Measurements from ENCODE around the gene DDX53. TPM values are rescaled to one million over a fixed set of nuclear protein-coding genes. Genes with fewer than 3 reads are reported as not detected.

Gene DDX53
- total RNA-seq, 1 donor from 2014 or later, result not detected

- TF ChIP-seq CTCF (IDR thresholded peaks at IDR 0.05; ENCODE audit: unreplicated experiment), result peak; percentile 68
- no peak overlapping the region for H3K27ac Mint-ChIP-seq
- no peaks in the 10 kb centered on the region for H3K9me3 Mint-ChIP-seq (ENCODE audit: low read depth)
- no peaks in the 10 kb centered on the region for H3K4me1 Mint-ChIP-seq (ENCODE audit: low read depth)
- H3K27me3 Mint-ChIP-seq, result no peaks in the 10 kb centered on the region
- DNase-seq (ENCODE audit: low spot score, unreplicated experiment), result no peak
- H3K36me3 Mint-ChIP-seq (ENCODE audit: insufficient read depth), result no peaks in the 10 kb centered on the region
- H3K4me3 Mint-ChIP-seq (ENCODE audit: low read depth), result no peak overlapping the region
These were observed 8.8 kb downstream of the DDX53 start for GRCh38 chrX:23008431-23009099.

GRCh38 chrX:23012162-23012561 lies 12.4 kb downstream of the DDX53 start:
- H3K4me1 Mint-ChIP-seq (ENCODE audit: low read depth), result no peaks in the 10 kb centered on the region
- no peak overlapping the region for H3K4me3 Mint-ChIP-seq (ENCODE audit: low read depth)
- no peaks in the 10 kb centered on the region for H3K9me3 Mint-ChIP-seq (ENCODE audit: low read depth)
- no peaks in the 10 kb centered on the region for H3K27me3 Mint-ChIP-seq
- no peaks in the 10 kb centered on the region for H3K36me3 Mint-ChIP-seq (ENCODE audit: insufficient read depth)
- H3K27ac Mint-ChIP-seq, result no peak overlapping the region
- no peak for DNase-seq (ENCODE audit: low spot score, unreplicated experiment)
- no peak for TF ChIP-seq CTCF (IDR thresholded peaks at IDR 0.05; ENCODE audit: unreplicated experiment)

DNA sequence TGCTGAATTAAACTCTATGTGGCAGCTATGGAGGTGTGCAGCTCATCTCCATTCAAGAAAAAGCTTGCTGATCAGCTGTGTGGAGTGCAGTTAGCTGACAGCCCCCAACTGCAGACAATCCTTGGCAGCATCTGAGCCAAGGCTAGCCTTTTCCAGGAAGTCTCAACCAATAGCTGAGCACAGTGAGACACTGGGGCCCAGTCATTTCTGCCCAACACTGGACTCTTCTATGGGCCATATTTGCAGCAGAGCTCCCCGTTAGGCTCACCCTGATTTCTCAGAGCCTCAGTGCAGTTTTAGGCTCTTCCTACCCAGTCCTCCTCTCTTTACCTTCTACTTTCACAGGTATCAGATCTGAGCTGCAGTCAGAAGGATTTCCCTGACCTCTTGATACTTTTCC lies 12.9 kb downstream of the DDX53 start:
- no peak for DNase-seq (ENCODE audit: low spot score, unreplicated experiment)
- no peak for TF ChIP-seq CTCF (IDR thresholded peaks at IDR 0.05; ENCODE audit: unreplicated experiment)
- Mint-ChIP-seq H3K4me3 (ENCODE audit: low read depth) (no peak overlapping the region), H3K27me3 (no peaks in the 10 kb centered on the region), H3K4me1 (ENCODE audit: low read depth) (no peaks in the 10 kb centered on the region), H3K36me3 (ENCODE audit: insufficient read depth) (no peaks in the 10 kb centered on the region), H3K9me3 (ENCODE audit: low read depth) (no peaks in the 10 kb centered on the region), H3K27ac (no peak overlapping the region)

DNA sequence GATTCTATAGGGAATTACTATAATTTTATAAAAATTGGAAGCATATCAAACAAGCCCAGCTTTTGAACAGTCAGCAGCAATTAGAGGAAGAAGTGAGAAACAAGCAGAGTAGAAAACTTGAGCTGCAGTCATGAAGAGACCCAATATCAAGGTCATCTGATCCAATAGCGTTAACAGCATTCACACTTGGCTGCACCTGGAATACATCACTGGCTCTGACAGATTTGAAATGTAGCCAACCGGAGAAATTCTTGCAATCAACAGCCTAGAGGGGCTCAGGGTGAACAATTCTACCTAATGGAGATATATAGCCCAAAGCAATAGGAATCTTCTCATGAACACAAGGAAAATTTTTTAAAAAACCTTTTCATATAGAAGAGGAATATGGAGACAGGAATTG lies 13.6 kb downstream of the DDX53 start:
- Mint-ChIP-seq H3K4me1 (ENCODE audit: low read depth) (no peaks in the 10 kb centered on the region), H3K9me3 (ENCODE audit: low read depth) (no peaks in the 10 kb centered on the region), H3K27me3 (no peaks in the 10 kb centered on the region)

GRCh38 chrX:23031600-23031999 lies 31.8 kb downstream of the DDX53 start:
- H3K4me3 Mint-ChIP-seq (ENCODE audit: low read depth), result no peak overlapping the region
- TF ChIP-seq CTCF (IDR thresholded peaks at IDR 0.05; ENCODE audit: unreplicated experiment), result no peak
- H3K27ac Mint-ChIP-seq, result no peak overlapping the region
- H3K4me1 Mint-ChIP-seq (ENCODE audit: low read depth), result no peaks in the 10 kb centered on the region
- no peaks in the 10 kb centered on the region for H3K9me3 Mint-ChIP-seq (ENCODE audit: low read depth)
- DNase-seq (ENCODE audit: low spot score, unreplicated experiment), result no peak
- H3K27me3 Mint-ChIP-seq, result no peaks in the 10 kb centered on the region
- no peaks in the 10 kb centered on the region for H3K36me3 Mint-ChIP-seq (ENCODE audit: insufficient read depth)

More for the DNA sequence above, 13.6 kb downstream of the DDX53 start:
- no peak overlapping the region for H3K27ac Mint-ChIP-seq
- no peak overlapping the region for H3K4me3 Mint-ChIP-seq (ENCODE audit: low read depth)
- DNase-seq (ENCODE audit: low spot score, unreplicated experiment), result no peak
- no peak for TF ChIP-seq CTCF (IDR thresholded peaks at IDR 0.05; ENCODE audit: unreplicated experiment)
- no peaks in the 10 kb centered on the region for H3K36me3 Mint-ChIP-seq (ENCODE audit: insufficient read depth)
